Measurements from ENCODE around the gene ATP5MC2.
"Not testable (repeated sequence)": the region's sequence is repeated elsewhere in the genome, so short reads cannot be mapped to it uniquely, and the experiment has no call there.

Gene ATP5MC2

DNA sequence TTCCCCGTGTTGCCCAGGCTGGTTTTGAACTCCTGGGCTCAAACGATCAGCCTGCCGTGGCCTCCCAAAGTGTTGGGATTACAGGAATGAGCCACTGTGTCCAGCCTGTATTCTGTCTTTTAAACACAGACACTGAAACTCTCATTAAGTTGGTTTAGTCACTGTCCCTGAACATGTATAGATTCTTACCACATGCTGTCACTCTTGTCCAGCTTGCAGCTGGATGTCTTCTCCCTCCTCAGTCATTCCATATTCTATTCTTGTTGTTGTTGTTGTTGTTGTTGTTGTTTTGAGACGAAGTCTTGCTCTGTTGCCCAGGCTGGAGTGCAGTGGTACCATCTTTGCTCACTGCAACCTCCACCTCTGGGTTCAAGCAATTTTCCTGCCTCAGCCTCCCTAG is 12.3 kb upstream of the ATP5MC2 start:
- no peak for DNase-seq

DNA sequence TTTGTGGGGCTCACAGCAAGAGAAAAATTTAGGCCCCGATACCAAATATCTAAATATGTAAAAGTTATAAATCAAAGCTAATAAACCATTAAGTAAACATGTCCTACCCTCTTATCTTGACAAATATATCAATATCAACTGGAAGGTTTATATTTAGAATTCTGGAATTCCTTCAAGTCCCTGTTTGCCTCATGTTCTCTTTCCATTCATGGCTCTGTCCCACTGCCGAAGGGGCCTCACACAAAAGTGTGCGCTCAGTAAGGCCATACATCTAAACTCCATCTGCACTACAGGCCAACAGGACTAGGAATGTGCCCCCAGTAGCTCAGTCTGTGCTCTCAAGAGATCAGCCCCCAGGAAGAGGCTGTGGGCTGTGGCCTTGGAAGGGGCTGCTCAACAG is 10.6 kb upstream of the ATP5MC2 start:
- DNase-seq: no peak

DNA sequence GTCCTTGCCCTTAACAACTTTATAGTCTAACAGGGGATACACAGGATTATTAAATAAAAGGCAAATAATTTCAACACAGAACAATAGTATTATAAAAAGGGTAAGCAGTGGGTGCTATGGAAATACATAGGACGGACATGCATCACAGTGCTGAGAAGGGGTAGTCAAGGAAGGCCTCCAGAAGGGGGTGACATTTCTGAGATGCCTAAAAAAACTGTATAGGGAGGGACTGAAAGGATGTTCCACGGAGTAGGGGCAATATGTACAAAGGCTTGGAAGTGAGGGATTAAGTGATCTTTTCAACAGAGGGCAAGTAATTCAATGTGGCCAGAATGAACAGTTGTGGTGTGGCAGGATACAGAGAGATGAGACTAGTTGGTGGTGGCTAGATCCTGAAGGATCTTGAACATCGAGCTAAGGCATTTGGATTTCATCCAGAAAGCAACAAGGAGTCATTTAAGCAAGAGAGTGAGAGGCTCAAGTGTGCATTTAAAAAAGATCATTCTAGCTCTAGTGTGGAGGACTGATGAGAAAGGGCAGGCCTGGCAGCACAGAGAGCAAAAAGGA is 8.9 kb upstream of the ATP5MC2 start:
- DNase-seq: no peak

DNA sequence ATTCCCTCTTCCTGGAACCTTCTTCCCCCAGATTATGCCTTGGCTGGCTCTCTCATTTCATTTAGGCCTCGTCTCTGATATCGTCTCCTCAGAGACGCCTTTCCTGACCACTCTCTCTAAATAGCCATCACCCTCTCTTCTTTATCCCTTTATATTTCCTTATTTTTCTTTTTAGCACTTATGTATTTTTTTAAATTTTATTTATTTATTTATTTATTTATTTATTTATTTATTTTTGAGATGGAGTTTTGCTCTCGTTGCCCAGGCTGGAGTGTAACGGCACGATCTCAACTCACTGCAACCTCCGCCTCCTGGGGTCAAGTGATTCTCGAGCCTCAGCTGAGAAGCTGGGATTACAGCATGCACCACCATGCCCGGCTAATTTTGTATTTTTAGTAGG is 8.1 kb upstream of the ATP5MC2 start:
- no peak for DNase-seq

DNA sequence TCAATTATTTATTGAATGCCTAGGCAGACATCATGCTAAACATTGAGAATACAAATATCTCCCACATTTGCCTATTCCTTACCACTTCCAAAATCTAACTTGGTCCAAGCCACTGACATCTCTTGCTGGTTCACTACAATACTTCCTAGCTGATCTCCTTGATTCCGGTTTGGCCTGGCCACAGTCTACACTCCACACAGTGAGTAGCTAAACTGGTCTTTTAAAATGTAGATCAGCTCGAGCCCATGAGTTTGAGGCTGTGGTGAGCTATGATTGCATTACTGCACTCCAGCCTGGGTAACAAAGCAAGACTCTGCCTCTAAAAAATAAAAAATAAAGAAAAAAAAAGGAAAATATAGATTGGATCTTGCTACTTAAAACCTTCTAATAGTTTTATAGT is 7.6 kb upstream of the ATP5MC2 start:
- no peak for DNase-seq

DNA sequence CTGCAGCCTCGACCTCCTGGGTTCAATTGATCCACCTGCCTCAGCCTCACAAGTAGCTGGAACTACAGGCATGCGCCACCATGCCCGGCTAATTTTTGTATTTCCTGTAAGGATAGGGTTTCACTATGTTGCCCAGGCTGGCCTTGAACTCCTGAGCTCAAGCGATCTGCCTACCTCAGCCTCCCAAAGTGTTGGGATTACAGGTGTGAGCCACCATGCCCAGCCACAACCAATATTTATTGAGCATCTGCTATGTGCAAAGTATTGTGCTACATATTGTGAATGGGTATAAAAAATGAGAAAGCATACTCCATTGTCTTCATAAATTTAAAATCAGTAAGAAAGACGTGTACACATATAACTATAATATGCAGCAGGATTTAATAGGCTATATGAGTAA is 4.2 kb upstream of the ATP5MC2 start:
- DNase-seq: not testable (repeated sequence)

DNA sequence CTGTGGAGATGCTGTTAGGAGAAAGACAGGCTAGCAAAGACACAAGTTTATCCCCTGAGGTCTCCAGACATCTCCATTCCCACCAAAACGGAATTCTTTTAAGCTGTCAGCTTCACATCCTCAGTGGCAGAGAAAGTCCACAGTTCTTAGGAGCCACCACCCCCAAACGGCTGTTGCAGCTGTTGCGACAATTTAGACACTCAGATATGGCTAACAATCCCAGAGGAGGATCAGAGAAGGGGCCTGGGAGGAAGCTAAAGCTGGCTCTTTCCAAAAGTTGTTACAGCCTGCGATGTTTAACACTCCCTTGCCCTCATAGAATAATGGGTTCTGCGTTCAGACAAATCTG is 1.9 kb upstream of the ATP5MC2 start:
- no peak for DNase-seq

DNA sequence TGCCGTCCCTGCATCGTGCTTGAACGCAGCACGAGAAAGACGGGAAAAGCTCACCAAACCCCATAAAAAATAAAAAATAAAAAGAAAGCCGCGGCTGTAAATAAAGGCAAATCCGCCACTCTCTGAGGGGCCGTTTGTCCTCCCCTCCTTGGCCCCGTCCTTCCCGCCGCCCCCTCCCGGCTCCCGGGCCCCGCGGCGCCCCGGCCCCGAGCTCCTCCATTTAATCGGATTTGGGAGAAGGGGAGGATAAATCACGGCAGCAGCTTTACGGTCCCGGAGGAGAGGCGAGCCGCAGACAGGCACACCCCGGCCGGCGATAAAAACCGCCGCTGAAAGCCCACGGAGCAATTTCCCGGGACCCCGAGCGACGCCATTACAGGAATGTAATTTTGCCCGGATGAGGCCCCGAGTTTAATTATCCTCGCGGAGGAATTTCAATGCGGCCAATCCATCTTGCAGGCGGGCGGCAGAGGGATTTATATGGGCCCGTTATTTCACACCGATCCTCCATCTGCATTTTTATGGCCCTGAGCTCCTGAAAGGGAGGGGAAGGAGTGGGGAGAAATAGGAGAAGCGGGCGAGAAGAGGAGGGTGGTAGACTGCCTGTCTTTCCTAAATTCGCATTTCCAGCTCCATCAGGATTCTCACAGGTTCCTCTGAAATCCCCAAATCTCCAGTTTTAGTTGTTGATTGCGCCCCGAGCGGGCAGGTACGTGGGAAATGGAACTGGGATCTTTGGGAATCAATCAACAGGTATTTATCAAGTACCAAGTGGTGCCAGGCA is 1.3 kb upstream of the ATP5MC2 start:
- no peak for DNase-seq

DNA sequence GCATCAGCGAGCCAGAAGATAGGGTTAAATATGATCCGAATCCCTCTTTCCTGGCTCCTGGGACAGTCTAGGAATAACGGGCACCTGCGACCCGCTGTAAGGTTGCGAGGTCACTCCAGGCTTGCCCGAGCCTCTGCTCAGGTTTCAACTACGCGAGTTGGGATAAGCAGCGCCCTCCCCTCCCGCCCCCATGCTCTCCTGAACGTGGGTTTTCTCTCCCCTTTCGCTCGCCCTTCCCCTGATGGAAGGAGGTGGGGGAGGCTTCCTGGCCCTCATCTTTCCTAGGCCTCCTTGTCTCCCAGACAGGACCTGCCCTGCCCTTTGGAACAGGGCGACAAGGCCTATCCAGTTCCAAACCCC is 753 bp upstream of the ATP5MC2 start:
- no peak for DNase-seq

DNA sequence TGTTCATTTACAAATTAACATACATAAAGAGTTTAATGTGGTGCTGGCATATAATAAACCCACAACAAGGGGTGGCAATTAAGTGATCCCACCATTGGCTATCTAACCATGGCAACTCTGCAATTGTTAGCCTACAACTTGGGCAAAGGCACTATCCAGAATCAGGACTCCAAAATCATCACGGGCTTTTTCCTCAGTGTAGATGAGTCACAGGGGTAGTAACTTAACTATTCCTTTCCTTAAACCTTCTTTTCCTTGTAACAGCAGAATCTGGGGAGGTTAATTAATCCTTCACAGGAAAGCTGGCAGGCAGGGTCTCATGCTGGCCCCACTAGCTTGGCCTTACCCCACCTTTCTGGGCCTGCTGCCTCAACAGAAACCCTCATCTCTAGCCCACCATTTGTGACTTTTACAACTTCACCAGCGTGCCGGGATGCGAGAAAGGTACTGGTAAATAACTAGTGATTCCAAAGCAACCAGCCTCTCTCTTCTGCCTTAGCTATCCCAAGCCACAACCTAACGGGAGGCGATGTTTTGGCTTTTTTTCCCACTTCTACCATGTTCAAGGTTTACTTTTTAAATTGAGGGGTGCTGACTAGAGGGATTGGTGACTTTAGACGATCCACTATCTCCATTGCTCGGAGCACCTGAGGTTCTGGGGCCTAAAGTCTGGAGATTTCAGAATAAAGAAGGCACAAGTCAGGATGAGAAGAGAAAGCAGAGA is 744 bp downstream of the ATP5MC2 start:
- DNase-seq: no peak

DNA sequence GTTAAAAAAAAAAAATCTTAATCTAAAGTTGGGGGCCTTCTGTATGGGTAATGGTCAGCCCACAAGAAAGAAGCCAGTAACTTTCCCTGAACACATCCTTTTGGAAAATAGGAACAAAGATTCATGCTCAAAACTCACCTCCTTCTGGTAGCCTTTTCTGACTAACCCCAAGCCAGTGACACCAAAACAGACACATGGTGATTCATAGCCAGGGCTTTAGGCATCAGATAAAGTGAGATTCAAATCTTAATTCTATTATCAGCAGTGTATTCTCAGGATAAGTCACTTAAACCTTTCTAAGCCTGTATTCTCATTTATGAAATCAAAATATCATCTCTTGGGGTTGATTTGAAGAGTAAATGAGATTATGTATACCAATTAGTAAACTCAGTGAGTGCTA is 4.9 kb downstream of the ATP5MC2 start:
- DNase-seq: no peak

DNA sequence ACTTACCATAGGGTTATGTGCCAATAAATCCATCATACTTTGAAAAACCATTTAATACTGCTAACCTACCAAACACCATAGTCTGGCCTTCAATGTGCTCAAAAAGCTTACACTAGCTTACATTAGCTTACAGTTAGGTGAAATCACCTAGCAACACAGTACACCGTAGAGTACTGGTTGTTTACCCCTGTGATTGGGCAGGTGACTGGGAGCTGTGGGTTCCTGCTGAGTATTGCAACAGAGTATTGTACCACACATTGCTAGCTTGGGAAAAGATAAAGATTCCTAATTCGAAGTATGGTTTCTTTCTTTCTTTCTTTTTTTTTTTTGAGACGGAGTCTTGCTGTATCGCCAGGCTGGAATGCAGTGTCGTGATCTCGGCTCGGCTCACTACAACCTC is 5.6 kb downstream of the ATP5MC2 start:
- DNase-seq: no peak

DNA sequence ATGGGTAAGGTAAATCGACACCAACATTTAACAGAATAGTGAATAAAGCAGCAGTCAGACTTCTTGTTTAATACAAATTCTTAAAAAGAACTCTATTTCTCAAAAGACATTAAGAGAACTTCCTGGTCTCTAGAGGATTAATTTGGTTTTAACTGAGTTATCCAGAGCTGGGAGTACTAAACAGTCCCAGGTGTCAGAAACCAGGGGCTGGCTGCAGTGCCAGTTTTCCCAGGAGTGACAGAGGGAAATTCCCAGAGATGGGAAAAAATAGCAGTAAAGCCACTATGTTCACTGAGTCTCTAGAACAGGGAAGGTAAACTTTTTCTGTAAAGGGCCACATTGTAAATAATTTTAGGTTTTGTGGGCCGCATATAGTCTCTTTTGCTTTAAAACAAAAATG is 8.8 kb downstream of the ATP5MC2 start:
- DNase-seq: no peak

DNA sequence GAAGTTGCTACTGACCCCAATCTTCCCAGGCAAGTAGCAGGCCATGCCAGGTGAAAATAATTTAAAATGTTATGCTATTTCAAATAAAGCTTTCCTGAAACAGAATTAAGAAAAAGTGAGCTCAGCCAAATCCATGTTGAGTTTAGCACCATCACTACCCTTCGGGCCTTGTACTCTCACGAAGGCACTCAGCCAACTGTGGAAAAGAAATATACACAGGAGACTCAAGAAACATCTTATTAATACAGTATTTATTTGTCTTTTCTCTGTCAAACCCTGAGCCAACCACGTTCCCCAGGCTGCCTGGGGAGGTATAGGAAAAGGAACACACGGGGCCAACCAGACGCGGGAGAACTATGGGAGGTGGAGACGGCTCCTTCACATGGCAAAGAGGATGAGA is 10.9 kb downstream of the ATP5MC2 start:
- no peak for DNase-seq

DNA sequence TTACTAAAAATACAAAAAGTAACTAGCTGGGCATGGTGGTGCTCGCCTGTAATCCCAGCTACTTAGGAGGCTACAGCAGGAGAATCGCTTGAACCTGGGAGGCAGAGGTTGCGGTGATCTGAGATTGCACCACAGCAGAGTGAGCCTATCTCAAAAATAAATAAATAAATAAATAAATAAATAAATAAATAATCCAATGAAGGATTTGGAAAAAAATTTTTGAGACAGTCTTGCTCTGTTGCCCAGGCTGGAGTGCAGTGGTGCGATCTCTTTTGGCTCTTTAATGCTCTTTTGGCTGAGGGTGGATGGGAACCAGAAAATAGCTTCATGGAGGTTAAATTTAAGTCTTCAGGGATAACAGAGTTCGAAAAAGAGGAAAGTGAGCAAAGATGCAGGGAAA is 11.7 kb downstream of the ATP5MC2 start:
- DNase-seq: no peak

DNA sequence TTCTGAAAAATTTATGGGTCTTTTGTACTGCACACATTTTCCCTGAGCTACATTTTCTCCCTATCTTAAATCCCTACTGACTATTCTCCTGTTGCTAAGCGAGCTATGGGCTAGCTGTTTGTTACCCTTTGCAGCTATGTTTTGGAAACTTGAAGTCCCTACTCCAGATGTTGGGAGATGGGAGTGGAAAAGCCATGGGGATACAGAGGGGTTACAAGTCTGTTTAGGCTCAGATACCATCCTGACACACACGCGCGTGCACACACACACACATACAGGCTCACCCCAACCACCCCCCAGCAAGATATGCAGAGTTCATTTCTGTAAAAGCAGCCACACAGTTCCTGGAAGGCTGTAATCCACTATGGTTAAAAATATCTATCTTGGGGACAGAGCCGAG is 15.8 kb downstream of the ATP5MC2 start:
- no peak for DNase-seq

DNA sequence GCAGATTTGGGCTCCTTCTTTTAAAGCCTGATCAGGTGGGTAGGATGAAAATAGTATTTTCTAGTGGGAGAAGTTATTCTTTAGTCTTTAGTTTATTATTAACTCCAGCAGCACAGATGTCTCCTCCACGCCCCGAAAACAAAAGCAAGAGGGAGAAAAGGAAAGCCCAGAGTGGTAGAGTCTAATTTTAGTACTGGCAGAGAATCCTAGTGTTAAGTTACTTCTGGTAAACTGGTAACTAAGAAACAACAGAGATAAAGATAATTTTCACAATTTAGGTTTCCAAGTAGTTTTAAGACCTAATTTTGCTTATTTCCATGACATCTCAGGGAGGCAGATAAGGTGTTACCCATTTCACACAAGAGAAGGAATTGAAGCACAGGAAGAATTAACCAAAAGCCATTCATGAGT is 16.3 kb downstream of the ATP5MC2 start:
- no peak for DNase-seq

DNA sequence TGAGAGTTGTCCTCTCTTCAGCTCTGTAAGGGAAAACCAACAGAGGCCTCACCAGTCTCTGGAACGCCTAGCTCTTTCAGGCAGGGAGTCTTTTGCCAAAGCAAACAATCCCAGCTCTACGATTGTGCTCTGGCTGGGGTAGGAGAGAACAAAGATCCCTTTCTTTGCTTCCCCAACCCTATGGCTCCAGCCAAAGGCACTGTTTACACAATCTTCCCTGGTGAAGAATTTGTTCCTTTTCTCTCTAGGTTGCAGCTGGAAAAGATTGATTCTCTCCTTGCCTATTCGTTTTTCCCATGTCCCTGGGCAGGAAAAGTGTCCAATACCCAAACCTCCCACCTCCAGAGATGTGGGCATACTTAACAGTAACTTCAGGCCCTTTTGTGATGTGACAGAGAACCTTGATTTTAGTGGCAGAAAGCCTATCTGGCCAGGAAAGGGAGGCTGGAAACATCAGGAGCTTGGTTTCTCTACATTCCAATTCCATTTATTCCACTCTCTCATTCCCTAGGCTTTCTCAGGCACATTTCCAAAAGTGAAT is 16.8 kb downstream of the ATP5MC2 start:
- no peak for DNase-seq

DNA sequence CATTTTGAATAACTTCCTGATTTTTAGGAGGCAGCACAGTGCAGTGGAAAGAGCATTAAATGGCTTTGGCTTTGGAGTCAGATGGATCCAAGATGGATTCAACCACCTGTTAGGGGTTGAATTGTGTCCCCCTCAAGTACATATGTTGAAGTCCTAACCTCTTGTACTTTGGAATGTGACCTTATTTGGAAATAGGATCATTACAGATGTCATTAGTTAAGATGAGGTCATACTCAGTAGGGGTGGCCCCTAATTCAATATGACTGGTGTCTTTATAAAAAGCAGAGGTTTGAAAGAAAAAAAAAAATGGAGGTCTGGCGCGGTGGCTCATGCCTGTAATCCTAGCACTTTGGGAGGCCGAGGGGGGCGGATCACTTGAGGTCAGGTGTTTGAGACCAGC is 18.8 kb downstream of the ATP5MC2 start:
- DNase-seq: no peak

DNA sequence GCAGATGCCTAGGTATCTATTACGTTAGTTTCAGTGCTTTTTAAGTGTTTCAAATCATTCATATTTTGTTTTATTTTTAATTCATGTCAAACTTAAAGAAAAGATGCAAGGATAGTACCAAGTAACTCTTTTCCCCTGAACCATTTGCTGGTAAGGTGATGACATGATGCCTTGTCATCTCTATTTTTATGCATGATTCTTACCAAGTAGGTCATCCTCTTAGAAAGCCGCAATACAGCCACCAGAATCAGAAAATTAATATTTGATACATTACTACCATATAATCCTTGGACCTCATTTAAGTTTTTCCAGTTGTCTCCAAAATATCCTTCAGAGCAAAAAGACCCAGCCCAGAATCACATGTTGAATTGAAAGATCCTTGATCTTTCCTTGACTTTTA is 22.3 kb downstream of the ATP5MC2 start:
- no peak for DNase-seq

DNA sequence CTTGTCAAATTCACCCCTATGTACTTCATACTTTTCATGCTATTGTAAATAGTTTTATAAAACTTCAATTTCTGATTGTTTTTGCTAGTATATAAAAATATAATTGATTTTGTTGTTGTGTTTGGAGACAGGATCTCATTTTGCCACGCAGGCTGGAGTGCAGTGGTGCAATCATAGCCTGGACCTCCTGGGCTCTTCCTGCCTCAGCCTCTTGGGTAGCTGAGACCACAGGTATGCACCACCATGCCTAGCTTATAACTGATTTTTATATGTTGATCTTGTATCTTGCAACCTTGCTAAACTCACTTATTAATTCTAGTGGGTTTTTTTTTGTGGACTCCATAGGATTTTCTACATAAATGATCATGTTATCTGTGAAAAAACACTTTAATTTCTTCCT is 23.5 kb downstream of the ATP5MC2 start:
- DNase-seq: no peak

DNA sequence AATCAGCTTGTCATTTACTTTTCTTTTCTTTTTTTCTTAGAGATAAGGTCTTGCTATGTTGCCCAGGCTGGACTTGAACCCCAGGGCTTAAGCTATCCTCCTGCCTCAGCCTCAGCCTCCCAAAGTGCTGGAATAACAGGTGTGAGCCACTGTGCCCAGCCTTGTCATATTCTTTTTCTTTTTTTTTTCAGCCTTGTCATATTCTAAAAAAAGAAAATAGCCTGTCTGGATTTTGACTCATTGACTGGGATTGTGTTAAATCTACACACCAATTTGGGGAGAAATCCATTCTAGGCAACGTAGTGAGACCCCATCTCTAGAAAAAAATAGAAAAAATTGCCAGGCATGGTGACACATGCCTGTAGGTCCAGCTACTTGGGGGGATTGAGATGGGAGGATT is 24.1 kb downstream of the ATP5MC2 start:
- DNase-seq: no peak

DNA sequence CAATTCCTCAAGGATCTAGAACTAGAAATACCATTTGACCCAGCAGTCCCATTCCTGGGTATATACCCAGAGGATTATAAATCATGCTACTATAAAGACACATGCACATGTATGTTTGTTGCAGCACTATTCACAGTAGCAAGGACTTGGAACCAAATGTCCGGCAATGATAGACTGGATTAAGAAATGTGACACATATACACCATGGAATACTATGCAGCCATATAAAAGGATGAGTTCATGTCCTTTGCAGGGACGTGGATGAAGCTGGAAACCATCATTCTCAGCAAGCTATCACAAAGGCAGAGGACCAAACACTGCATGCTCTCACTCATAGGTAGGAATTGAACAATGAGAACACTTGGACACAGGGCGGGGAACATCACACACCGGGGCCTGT is 29.6 kb downstream of the ATP5MC2 start:
- DNase-seq: not testable (repeated sequence)

DNA sequence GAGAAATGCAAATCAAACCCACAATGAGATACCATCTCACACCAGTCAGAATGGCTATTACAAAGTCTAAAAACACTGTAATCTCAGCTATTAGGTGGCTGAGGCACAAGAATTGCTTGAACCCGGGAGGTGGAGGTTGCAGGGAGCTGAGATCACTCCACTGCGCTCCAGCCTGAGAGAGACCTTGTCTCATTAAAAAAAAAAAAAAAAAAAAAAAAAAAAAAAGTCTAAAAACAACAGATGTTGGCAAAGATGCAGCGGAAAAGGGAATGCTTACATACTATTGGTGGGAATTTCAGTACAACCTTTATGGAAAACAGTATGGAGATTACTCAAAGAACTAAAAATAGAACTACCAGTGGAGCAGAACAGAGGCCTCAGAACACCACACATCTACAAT is 30.7 kb downstream of the ATP5MC2 start:
- no peak for DNase-seq
